Stimulated activated naive CD4-positive, alpha-beta T cell treated with Interleukin-2 at 50 U/mL for 16 hours (primary cell): ENCODE measurements around the gene RNASEH2A.
"Not testable (repeated sequence)": the region's sequence is repeated elsewhere in the genome, so short reads cannot be mapped to it uniquely, and the experiment has no call there.

Source experiments
- DNase-seq: peaks from one replicate; lab custom pipeline; 2025; lab: John Stamatoyannopoulos, UW

The RNASEH2A gene

GRCh38 chr19:12833418-12833737 lies 27.0 kb downstream of the RNASEH2A start:
- DNase-seq, result no peak

- DNase-seq, result peak; percentile 35
Observed at GRCh38 chr19:12833738-12834565, 27.6 kb downstream of the RNASEH2A start.

- DNase-seq, result no peak
Observed at GRCh38 chr19:12834566-12834943, 28.2 kb downstream of the RNASEH2A start, which contains the start of gene RTBDN. Gene RTBDN (minus strand): TSS chr19:12834579. CDS start chr19:12829979, 4,600 bp downstream.

- DNase-seq, result no peak
Observed at GRCh38 chr19:12834976-12835757, 28.8 kb downstream of the RNASEH2A start.

- no peak for DNase-seq
Observed at GRCh38 chr19:12836529-12836863, 30.1 kb downstream of the RNASEH2A start.

GRCh38 chr19:12837225-12837624 lies 30.8 kb downstream of the RNASEH2A start:
- no peak for DNase-seq

GRCh38 chr19:12838182-12838885 lies 31.9 kb downstream of the RNASEH2A start, which contains the start of gene MAST1:
Gene MAST1 (plus strand): TSS chr19:12838515. CDS start chr19:12838573, 58 bp downstream.
- DNase-seq, result peak; percentile 28

GRCh38 chr19:12838886-12839756 lies 32.7 kb downstream of the RNASEH2A start:
- no peak for DNase-seq

- no peak for DNase-seq
Observed at GRCh38 chr19:12840091-12841079, 34.0 kb downstream of the RNASEH2A start.

- no peak for DNase-seq
Observed at GRCh38 chr19:12841094-12841493, 34.7 kb downstream of the RNASEH2A start.

- DNase-seq, result no peak
Observed at GRCh38 chr19:12842511-12842910, 36.1 kb downstream of the RNASEH2A start.

- no peak for DNase-seq
Observed at GRCh38 chr19:12843328-12843727, 36.9 kb downstream of the RNASEH2A start.

- DNase-seq, result no peak
Observed at GRCh38 chr19:12843999-12844732, 37.8 kb downstream of the RNASEH2A start.

GRCh38 chr19:12846613-12847012 lies 40.2 kb downstream of the RNASEH2A start:
- not testable (repeated sequence) for DNase-seq

- DNase-seq, result peak; percentile 80
Observed at GRCh38 chr19:12847159-12848139, 41.1 kb downstream of the RNASEH2A start.

GRCh38 chr19:12856653-12857052 lies 50.3 kb downstream of the RNASEH2A start:
- DNase-seq, result no peak

GRCh38 chr19:12858041-12858928 lies 51.9 kb downstream of the RNASEH2A start:
- no peak for DNase-seq
